Measurements from ENCODE around the gene WEE1. TPM values are rescaled to one million over a fixed set of nuclear protein-coding genes. Genes with fewer than 3 reads are reported as not detected.
"Not testable (repeated sequence)": the region's sequence is repeated elsewhere in the genome, so short reads cannot be mapped to it uniquely, and the experiment has no call there.

The WEE1 gene
- 23.7 TPM for total RNA-seq

DNA sequence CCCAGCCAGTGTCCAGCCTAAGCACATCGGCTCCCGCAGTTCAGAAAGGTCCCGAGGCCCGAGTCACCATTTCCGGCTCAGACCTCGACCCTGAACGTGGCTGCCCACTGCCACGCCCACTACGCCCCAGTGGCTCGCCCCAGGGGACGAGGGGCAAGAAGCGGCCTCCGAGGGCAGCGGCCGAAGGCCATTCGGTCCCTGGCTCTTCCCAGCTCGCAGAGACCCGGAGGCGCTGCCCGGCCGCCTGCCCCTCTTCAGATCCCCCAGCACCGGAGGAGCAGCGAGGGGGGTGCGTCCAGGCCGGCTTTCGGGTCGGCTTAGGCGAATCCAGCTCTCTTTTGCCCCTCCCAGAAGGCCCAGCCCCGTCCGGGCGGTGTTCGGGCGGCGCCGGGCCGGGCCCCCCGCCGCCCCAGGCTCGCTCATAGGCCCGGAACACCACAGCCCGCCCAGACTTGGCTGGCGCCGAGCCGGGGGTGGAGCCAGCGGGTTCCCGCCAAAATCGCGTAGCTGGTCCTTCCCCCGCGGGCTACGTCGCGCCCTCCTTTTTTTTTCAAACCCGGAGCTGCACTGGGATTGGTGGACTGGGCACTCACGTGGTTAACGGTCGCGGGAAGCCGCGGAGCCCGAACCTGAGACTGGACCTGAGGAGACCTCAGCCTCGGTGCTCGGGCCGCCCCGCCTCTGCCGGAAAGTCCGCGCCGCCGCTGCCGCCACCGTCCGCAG is at the start of gene WEE1:
Gene WEE1, plus strand, starts transcription at position 619 of the 723 bp plus-strand sequence. CDS start 264 bp downstream, outside the sequence.
- DNase-seq (ENCODE audit: low read depth in 2 of 3, low spot score in 2 of 3), result peak; percentile 75 to 98 (median 96)

DNA sequence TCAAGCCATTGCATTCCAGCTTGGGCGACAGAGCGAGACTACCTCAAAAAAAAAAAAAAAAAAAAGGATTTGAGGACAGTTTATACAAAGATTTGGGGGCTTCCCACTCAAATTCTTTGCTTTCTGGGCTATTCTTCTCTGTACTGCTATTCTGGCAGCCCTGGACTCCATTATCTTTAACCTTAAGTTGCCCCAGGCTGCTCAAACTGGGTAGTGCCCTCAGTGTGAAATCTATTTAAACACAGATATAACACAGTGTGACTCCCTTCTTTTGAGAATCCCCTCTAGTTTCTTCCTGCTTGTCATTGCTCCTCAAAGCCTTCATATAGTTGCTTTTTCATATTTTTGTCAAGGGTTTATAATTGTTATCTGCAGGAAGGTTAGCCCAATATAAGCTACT is 49.5 kb upstream of the WEE1 start:
- no peak for DNase-seq (ENCODE audit: low read depth in 2 of 3, low spot score in 2 of 3)

DNA sequence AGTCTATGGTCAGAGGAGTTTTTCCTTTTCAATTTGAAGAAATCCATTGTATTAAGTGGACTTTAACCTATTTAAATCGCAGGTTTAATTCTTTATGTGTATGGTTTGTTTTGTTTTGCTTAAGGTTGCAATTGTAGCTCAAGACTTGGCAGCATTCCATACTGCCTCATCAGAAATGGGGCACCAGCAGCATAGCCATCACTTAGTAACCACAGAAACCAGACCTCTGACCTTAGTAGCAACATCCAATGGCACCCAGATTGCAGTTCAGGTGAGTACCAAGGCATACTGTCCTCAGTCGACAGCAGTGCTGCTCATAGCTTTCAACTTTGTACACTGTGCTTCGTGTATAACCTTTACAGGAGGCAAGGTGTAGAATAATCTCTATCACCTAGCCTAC is 48.4 kb upstream of the WEE1 start:
- no peak for DNase-seq (ENCODE audit: low read depth in 2 of 3, low spot score in 2 of 3)

DNA sequence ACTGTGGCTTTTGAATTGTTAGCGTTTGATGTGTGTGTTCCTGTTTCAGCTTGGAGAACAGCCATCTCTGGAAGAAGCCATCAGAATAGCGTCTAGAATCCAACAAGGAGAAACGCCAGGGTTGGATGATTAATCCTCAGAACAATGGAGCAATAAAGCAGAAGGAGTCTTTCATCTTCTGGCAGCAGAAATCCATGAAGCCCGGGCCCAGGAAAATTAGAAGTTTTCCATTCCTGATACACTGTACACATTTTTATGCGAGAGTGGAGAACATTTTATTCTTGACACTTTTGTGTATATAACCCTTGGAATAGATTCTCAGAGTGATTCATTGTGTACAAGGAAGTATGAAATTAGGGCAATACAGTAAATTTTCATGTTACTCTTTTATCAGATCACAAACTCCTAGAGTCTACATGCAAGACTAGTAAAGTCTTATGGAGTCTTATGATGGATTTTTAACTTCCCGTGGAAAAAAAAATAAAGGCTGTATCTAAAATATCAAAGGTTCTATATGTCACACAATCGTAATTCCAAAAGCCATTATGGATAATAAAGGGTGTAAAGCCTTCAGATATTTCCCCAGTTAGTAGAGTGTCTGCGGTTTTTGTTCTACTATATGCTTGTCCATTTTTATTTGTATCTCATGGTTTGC is 45.9 kb upstream of the WEE1 start:
- DNase-seq (ENCODE audit: low read depth in 2 of 3, low spot score in 2 of 3), result no peak

DNA sequence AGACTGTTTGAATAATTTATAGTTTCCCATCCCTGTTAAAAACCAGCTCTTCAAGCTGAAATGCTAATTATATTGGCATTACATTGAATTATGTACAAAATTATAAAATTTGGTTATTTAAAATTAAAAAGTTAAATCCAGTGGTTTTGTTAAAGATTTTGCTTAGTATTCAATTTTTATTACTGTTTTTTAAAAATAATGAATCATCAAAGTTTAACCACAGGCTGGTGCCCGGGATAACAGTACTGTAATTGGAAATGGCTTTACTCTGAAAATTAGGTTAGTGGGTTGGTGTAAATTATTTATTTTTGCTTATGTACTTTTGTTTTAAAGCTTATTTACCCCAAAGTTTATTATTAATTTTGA is 45.4 kb upstream of the WEE1 start:
- DNase-seq (ENCODE audit: low read depth in 2 of 3, low spot score in 2 of 3), result no peak

DNA sequence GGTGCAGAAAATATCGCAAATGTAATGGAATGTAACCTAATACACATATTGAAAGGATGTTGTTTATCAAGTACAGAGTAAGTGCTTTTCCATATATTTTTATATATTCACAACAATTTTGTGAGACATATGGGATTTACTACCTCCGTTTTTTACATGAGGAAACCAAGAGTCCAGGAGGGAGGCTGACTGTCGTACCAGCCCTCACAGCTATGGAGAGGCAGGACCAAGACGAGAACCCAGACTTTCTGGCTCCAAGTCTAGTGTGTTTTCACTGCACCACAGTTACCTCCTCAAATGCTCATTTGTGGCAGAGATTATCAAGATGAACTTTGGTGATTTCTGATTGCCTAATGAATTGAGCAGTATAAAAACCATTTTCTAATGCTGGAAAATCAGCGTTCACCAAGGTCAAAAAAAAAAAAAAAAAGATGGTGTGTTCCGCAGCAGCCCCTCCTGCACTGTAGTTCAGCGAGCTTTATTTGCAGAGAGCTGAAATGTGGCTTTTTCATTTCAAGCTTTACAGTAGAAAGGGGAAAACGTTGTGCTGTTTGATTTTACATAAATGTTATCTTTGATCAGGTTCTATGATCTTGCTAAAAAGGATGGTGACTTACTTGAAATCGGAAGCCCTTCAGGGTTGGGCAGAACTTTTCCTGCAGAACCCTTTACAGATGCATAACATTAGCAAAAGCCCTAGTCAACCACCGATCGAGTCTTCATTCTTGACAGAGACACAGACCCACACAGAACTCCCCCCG is 44.7 kb upstream of the WEE1 start:
- DNase-seq (ENCODE audit: low read depth in 2 of 3, low spot score in 2 of 3), result no peak

DNA sequence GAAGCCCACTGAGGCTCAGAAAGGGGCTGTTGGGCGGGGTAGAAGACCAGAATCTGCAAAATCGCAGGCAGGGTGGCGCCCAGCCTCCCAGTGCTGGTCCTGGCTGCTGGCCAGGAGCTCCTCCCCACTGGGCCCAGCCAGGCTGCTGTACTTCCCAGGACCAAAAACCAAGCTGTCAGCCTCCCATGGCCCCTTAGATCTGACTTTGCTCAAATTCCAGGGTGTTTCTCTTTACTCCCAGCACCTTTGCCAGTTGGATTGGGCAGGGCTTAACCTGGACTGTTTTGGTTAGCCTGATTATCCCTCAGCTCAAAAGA is 44.2 kb upstream of the WEE1 start:
- no peak for DNase-seq (ENCODE audit: low read depth in 2 of 3, low spot score in 2 of 3)

DNA sequence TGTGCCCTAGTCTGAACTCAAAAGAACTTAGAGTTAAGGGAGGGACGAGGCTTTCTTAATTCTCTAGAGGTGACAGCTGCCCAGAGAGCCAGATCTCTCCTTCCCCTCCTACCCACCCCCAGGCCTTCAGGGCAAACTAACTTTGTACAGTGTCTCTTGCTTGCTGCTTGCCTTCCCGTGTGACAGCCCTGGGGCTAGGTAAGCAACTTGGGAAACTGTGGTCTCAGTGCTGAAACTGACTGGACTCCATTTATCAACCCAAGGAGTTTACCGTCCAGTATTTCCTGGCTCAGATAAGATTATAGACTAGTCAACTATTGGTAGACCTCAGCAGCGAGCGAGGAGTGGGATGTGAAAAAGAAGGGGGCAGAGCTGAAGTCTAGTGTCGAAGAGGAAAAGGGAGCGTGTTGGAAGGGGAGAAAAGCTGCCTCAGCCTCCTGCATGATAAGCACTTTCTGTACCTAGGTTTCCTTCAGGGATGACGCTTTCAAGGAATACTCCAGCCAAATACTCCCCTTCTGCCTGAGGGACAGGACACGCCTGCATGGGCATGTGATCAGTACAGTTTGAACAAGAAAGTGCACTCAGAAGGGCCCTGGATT is 43.3 kb upstream of the WEE1 start:
- no peak for DNase-seq (ENCODE audit: low read depth in 2 of 3, low spot score in 2 of 3)

DNA sequence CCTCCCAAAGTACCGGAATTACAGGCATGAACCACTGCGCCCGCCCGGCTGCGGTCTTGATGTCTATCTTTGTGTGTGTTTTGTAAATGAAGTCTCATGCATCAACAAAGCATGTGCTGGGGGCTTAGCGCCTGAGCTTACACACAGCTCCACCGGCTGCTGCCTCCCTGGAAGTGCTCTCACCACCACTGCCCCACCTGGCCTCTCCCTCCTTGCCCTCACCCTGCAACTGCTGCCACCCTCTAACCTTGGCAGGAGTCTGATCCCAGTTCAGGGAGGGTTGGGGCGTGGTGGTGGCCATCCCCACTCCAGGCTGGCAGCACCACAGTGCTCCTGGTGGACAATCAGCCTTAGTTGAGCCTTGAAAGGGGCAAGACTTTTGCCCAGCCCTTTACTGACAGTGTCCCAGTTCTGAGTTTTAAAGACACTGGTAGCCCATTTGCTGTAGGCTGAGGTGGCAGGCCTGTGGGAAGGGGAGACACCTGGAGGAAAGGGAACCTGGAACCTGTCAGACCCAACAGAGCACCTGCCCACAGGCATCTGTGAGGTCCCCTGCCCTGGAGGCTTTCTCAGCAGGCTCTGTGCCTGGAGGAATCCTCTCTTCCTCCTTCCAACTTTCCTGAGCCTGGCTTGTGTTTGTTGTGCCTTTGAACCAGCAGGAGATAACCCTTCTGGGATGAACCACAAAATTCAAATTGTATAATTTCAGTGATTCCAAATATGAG is 42.4 kb upstream of the WEE1 start:
- no peak for DNase-seq (ENCODE audit: low read depth in 2 of 3, low spot score in 2 of 3)

DNA sequence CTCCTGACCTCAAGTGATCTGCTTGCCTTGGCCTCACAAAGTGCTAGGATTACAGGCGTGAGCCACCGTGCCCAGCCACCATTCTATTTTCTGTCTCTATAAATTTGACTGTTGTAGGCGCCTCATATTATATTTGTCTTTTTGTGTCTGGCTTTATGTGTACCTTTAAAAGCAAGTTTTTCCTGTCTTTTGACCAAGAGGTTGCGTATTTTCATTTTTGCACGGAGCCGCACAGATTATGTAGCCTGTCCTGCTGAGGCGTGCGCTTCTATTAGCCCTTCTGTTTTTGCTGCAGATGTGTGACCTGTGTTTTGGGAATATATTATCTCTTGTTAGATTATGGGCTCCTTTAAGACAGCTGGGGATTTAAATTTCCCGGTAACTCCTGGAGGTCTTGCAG is 40.4 kb upstream of the WEE1 start:
- DNase-seq (ENCODE audit: low read depth in 2 of 3, low spot score in 2 of 3), result no peak

DNA sequence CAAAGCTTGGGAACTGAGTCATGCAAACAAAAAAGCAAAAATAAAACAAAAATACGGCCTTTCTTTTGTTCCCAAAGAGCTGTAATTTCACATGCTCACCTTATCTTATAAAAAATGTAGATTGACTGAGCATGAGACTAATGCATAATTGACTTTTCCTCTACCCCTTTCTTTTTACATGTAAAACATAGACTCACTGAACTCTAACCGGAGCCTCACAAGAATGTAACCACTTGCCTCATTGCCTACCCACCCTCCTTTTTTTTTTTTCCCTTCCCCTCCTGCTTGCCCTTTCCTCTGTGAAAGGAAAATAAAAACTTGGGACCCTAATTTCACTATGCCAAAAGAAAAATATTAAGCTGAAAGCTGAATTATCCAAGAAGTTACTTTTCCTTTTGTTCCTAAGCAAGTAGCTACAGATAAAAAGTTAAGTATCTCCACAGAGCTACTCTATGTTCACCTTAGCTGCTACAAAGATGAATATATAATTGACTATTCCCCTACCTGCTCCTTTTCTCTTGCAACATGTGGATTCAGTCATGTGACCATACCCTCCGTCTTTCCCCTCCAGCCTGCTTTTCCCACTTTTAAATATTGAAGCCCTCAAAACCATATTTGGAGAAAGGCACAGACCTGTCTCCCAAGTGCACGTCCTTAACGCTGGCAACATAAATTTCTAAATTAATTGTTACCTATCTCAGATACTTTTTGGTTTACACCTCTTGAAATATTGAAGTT is 39.6 kb upstream of the WEE1 start:
- DNase-seq (ENCODE audit: low read depth in 2 of 3, low spot score in 2 of 3), result no peak

DNA sequence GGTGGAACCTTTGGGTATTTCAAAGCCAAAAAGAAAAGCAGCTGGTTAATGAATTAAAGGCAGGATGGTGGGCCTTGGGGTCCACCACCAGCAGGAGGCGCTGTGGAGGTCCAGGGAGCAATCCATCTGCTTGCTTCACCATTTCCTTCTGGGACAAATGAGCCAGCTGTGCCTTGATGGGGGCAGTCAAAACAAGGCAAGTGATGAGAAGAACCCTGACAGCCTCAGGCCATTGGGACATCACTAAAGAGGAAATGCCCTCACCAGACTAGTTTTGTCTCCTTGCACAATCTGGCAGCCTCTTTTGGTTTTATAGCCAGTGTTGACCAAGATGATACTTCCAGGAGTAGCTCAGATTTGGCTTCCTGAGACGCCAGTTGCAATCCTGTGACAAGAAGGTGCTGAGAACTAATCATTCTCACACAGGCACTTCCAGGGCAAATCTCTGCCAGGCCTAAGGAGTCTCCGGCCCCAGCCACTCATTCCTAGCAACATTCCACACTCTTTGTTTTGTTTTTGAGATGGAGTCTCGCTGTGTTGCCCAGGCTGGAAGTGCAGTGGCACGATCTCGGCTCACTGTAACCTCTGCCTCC is 38.2 kb upstream of the WEE1 start:
- peak; percentile 58 to 76 (median 70) for DNase-seq (ENCODE audit: low read depth in 2 of 3, low spot score in 2 of 3)

DNA sequence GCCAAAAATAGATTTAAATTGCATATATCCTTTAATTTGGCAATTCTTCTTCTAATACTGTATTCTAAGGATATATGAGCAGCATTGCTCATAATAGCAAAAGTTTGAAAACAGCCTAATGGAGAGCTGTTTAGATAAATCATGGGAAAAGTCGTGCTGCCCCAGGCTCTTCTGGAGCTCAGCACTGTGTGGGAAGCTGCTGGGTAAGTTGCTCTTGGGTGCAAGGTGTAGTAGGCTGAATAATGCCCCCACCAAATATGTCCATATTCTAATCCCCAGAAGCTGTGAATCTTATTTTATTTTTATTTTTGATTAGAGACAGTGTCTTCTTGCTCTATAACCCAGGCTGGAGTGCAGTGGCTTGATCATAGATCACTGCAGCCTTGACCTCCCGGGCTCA is 34.9 kb upstream of the WEE1 start:
- DNase-seq (ENCODE audit: low read depth in 2 of 3, low spot score in 2 of 3), result no peak

DNA sequence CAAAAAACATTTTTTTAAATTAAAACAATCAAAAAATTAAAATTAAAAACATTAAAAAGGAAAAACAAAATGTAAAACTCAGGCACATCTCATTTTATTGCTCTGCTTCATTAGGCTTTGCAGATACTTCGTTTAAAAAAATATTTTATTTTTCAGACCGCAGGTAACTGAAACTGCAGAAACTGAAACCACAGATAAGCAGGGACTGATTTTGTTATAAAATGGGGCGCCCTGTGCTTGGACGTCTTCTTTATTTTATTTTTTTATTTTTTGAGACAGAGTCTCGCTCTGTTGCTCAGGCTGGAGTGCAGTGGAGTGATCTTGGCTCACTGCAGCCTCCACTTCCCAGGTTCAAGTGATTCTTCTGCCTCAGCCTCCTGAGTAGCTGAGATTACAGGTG is 24.3 kb upstream of the WEE1 start:
- DNase-seq (ENCODE audit: low read depth in 2 of 3, low spot score in 2 of 3), result not testable (repeated sequence)

DNA sequence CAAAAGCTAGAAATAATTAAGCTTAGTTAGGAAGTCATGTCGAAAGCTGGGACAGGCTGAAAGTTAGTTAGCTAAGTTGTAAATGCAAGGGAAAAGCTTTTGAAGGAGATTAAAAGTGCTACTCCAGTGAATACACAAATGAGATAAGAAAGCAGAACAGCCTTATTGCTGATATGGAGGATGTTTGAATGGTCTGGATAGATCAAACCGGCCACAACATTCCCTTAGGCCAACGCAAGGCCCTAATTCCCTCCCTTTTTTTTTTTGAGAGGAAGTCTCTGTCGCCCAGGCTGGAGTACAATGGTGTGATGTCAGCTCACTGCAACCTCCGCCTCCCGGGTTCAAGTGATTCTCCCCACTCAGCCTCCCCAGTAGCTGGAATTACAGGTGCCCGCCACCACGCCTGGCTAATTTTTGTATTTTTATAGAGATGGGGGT is 23.3 kb upstream of the WEE1 start:
- DNase-seq (ENCODE audit: low read depth in 2 of 3, low spot score in 2 of 3), result no peak

DNA sequence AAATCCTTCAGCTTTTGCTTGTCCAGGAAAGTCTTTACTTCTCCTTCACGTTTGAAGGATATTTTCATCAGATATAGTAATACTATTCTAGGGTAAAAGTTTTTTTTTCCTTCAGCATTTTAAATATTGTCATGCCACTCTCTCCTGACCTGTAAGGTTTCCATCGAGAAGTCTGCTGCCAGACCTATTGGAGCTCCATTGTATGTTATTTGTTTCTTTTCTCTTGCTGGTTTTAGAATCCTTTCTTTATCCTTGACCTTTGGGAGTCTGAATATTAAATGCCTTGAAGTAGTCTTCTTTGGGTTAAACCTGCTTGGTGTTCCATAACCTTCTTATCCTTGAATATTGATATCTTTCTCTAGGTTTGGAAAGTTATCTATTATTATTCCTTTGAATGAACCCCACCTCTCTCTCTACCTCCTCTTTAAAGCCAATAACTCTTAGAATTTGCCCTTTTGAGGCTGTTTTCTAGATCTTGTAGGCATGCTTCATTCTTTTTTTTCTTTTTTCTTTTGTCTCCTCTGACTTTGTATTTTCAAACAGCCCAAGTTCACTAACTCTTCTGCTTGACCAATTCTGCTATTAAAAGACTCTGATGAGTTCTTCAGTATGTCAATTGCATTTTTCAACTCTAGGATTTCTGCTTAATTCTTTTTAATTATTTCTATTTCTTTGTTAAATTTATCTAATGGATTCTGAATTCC is 12.0 kb upstream of the WEE1 start:
- no peak for DNase-seq (ENCODE audit: low read depth in 2 of 3, low spot score in 2 of 3)

DNA sequence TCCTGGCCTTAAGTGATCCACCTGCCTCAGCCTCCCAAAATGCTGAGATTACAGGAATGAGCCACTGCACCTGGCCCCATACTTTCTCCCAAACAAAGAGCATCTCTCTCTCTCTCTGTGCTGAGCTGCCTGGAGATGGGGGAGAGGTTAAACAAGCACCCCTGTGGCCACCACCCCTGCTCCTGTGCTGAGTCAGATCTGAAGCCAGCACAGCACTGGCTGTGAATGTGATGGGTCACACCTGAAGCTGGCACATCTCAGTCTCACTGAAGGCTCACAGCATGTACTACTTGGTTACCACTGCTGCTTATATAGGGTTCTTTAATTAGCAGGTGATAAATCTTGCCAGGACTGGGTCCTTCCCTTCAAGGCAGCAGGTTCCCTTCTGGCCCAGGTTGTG is 10.8 kb upstream of the WEE1 start:
- DNase-seq (ENCODE audit: low read depth in 2 of 3, low spot score in 2 of 3), result no peak

DNA sequence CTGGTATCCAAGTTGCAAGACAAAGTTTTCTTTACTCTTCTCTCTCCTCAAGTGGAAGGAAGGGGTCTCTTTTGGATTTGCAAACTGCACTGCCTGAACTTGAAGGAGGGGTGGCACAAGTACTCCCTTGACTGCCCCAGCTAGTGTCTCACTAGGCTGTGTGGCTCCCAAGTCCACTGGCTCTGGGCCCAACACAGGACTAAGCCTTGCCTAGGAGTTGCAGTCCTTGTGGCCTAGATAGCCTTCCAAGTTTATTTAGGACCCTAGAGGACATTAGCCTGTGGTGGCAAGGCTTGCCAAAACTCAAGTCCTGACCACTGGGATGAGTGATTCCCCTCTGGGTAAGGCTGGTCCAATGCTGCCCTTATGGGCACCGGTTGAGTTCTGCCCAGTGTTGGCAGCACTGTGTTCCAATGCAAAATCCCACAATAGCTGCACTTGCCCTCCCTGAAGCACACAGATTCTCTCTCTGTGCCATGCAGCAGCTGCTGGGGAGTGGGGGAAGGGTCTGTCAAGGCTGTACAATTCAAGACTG is 10.2 kb upstream of the WEE1 start:
- no peak for DNase-seq (ENCODE audit: low read depth in 2 of 3, low spot score in 2 of 3)

Measured in hematopoietic multipotent progenitor cell (in vitro differentiated cells).